Gastrocnemius medialis (tissue), 4 donors: ENCODE data around the gene ARHGEF10L.

Experiments used
- POLR2A ChIP-seq, 2 donors: fragments of 450-650 bp; IDR thresholded peaks; one replicate each; pipeline ENCODE4 v1.6.1; 2017; ENCODE audit warnings: antibody characterized with exemption in 2 of 2, mild to moderate bottlenecking in 2 of 2, moderate library complexity in 2 of 2
- TF ChIP-seq, protein P1 (sequence below), 5 experiments: fragments of 450-650 bp in 3 of 5; fragments of 200-600 bp in 2 of 5; sonication (generic) in 2 of 5; IDR thresholded peaks in 4 of 5; conservative IDR thresholded peaks in 1 of 5; 1 replicate in 4 of 5; 2 replicates in 1 of 5; pipeline ENCODE4 v1.5.1; 2016 to 2019; ENCODE audit warnings: antibody characterized with exemption in 5 of 5, mild to moderate bottlenecking in 3 of 5, moderate library complexity in 3 of 5

DNA sequence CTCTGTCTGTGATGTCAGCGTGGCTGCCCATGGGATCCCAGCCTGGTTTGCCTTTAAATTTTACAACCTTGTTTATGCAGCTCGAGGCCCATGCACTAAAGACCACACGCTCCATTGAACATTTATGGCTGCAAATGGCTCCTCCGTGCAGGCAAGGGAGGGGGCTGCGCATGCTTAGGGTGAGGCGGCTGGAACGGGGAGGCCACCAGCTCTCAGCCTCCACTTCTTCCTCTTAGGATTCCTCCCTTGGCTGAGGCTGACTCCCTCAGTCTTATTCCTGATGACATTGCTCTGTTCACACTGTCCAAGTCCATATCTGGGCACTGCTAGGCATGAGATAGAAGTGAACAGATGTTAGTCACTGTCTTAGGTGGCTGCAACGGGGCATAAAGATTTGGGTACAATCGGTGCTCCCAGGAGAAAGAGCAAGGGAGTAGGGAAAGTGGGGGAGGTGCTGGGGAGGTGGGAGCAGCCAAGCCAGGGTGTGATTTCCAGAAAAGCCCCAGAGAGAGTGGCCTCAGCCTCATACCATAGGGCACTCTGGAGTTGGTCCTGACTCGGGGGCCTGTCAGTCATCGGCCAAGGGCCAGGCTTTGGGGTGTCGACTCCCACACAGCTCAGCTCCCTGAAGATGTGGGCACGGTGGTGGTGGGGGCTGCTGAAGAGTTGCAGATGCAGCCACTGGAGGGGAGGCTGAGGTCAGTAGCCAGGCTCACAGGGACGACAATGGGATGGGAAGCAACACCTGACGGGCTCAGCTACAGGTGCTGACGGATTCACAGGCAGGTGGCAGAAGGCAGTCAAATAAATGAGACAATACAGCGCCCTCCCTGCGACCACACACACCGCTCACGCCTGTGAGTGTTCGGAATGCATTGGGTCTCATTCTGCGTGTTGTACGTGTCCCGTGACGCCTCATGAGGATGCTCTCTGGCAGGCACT, 178.4 kb downstream of the ARHGEF10L start:
- TF ChIP-seq, protein P1, sequence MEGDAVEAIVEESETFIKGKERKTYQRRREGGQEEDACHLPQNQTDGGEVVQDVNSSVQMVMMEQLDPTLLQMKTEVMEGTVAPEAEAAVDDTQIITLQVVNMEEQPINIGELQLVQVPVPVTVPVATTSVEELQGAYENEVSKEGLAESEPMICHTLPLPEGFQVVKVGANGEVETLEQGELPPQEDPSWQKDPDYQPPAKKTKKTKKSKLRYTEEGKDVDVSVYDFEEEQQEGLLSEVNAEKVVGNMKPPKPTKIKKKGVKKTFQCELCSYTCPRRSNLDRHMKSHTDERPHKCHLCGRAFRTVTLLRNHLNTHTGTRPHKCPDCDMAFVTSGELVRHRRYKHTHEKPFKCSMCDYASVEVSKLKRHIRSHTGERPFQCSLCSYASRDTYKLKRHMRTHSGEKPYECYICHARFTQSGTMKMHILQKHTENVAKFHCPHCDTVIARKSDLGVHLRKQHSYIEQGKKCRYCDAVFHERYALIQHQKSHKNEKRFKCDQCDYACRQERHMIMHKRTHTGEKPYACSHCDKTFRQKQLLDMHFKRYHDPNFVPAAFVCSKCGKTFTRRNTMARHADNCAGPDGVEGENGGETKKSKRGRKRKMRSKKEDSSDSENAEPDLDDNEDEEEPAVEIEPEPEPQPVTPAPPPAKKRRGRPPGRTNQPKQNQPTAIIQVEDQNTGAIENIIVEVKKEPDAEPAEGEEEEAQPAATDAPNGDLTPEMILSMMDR (IDR thresholded peaks at IDR 0.05 in 4 of 5, conservative IDR thresholded peaks at IDR 0.05 in 1 of 5), result no peak
- no peak for TF ChIP-seq POLR2A (IDR thresholded peaks at IDR 0.05)
